ENCODE results near the gene CMC2. TPM values are rescaled to one million over a fixed set of nuclear protein-coding genes. Genes with fewer than 3 reads are reported as not detected.
A peak's percentile ranks its signal among the peaks of the same experiment; 100 is the strongest.

Gene CMC2
- total and polyA plus RNA-seq, 2 of the 13 experiments (the other 11 are each of a cell fraction or from before 2014, with no cell fraction given) = 116 to 129 TPM

- TF ChIP-seq, protein P1, sequence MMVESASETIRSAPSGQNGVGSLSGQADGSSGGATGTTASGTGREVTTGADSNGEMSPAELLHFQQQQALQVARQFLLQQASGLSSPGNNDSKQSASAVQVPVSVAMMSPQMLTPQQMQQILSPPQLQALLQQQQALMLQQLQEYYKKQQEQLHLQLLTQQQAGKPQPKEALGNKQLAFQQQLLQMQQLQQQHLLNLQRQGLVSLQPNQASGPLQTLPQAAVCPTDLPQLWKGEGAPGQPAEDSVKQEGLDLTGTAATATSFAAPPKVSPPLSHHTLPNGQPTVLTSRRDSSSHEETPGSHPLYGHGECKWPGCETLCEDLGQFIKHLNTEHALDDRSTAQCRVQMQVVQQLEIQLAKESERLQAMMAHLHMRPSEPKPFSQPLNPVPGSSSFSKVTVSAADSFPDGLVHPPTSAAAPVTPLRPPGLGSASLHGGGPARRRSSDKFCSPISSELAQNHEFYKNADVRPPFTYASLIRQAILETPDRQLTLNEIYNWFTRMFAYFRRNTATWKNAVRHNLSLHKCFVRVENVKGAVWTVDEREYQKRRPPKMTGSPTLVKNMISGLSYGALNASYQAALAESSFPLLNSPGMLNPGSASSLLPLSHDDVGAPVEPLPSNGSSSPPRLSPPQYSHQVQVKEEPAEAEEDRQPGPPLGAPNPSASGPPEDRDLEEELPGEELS (CRISPR knock-in tag; IDR thresholded peaks at IDR 0.05) = no peak
- TF ChIP-seq, protein P2, sequence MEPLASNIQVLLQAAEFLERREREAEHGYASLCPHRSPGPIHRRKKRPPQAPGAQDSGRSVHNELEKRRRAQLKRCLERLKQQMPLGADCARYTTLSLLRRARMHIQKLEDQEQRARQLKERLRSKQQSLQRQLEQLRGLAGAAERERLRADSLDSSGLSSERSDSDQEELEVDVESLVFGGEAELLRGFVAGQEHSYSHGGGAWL (CRISPR knock-in tag; IDR thresholded peaks at IDR 0.05) = 0 out of 2 replicates have a peak, but pooled peaks have one; percentile 73
- no peak for TF ChIP-seq RBM22 (optimal IDR thresholded peaks at IDR 0.05; ENCODE audit: low read length)
- no peak for TF ChIP-seq SSRP1 (CRISPR knock-in tag; IDR thresholded peaks at IDR 0.05)
- TF ChIP-seq ZNF562 (CRISPR knock-in tag; IDR thresholded peaks at IDR 0.05; ENCODE audit: borderline replicate concordance) = no peak
- TF ChIP-seq ZFX (CRISPR knock-in tag; IDR thresholded peaks at IDR 0.05; ENCODE audit: low read depth) = peak; percentile 59
- TF ChIP-seq, protein P3, sequence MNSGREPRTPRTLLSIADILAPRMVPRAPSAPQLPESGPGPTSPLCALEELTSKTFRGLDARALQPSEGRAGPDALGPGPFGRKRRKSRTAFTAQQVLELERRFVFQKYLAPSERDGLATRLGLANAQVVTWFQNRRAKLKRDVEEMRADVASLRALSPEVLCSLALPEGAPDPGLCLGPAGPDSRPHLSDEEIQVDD (CRISPR knock-in tag; IDR thresholded peaks at IDR 0.05; ENCODE audit: borderline replicate concordance) = no peak; the same call in 1 of the 2 replicates
- TF ChIP-seq CSRNP1 (CRISPR knock-in tag; IDR thresholded peaks at IDR 0.05) = no peak
- TF ChIP-seq ZKSCAN5 (CRISPR knock-in tag; IDR thresholded peaks at IDR 0.05) = no peak
- TF ChIP-seq ERF (CRISPR knock-in tag; IDR thresholded peaks at IDR 0.05) = no peak; the same call in 1 of the 2 replicates
- no peak for TF ChIP-seq SMAD3 (CRISPR knock-in tag; IDR thresholded peaks at IDR 0.05)
- TF ChIP-seq, protein P4, sequence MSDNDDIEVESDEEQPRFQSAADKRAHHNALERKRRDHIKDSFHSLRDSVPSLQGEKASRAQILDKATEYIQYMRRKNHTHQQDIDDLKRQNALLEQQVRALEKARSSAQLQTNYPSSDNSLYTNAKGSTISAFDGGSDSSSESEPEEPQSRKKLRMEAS (IDR thresholded peaks at IDR 0.05) = no peak
- 0 out of 2 replicates have a peak, but pooled peaks have one; percentile 66 for TF ChIP-seq ZNF773 (CRISPR knock-in tag; IDR thresholded peaks at IDR 0.05; ENCODE audit: borderline replicate concordance)
- TF ChIP-seq KDM4B (CRISPR knock-in tag; IDR thresholded peaks at IDR 0.05) = no peak
- no peak for TF ChIP-seq MBNL3 (CRISPR knock-in tag; conservative IDR thresholded peaks at IDR 0.05)
- TF ChIP-seq ZNF709 (CRISPR knock-in tag; IDR thresholded peaks at IDR 0.05) = no peak; the same call in 1 of the 2 replicates
- TF ChIP-seq GZF1 (CRISPR knock-in tag; IDR thresholded peaks at IDR 0.05) = no peak; the same call in 1 of the 2 replicates
- 0 out of 2 replicates have a peak, but pooled peaks have one; percentile 19 for TF ChIP-seq ZNF138 (CRISPR knock-in tag; IDR thresholded peaks at IDR 0.05; ENCODE audit: low read depth)
- TF ChIP-seq NR2F2 (IDR thresholded peaks at IDR 0.05; ENCODE audit: borderline replicate concordance, low read depth) = peak; percentile 40; the same call in 1 of the 2 replicates
- peak; percentile 92; the same call in 1 of the 2 replicates for TF ChIP-seq ARID4A (CRISPR knock-in tag; IDR thresholded peaks at IDR 0.05; ENCODE audit: borderline replicate concordance)
Observed at GRCh38 chr16:81006211-81006812, 373 bp downstream of the CMC2 start (continued).
